HG03060 (cell line): Measurements from ENCODE around the gene VPS25.
"Not testable (repeated sequence)": the region's sequence is repeated elsewhere in the genome, so short reads cannot be mapped to it uniquely, and the experiment has no call there.

Source experiments
- ATAC-seq: cut with Tn5 transposase; IDR thresholded peaks from one replicate; pipeline ENCODE4 v1.9.1; 2021; ENCODE audit warnings: low read depth, moderate number of reproducible peaks; ENCODE audit not compliant: unreplicated experiment

The VPS25 gene

DNA sequence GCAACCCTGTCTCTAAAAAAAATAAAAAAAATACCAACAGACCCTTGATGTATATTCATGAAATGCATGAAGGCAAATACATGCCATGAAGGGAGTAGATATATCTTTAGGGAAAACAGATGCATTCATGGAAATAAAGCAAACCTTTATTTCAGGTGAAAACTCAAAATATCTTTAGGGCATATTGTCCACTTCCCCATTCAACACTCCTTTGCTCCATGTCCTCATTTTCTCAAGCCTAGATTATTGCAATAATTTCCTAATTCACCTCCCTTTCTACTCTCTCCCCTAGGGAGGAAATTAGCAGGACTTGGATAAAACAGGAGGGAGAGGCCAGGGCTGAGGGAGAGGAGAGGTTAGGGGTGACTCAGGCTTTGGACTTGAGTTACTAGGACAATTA is 5.7 kb upstream of the VPS25 start:
- no peak for ATAC-seq

DNA sequence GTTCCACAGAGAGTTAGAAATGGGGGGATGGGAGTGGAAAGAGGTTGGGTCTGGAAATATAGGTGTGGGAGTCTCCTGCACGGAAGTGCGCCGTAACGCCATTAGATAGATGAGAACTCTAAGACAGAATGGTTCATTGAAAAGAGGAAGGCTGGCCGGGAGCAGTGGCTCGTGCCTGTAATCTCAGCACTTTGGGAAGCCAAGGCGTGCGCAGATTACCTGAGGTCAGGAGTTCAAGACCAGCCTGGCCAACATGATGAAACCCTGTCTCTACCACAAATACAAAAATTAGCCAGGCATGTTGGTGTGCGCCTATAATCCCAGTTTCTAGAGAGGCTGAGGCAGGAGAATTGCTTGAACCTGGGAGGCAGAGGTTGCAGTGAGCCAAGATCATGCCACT is 5.2 kb upstream of the VPS25 start:
- ATAC-seq = not testable (repeated sequence)

DNA sequence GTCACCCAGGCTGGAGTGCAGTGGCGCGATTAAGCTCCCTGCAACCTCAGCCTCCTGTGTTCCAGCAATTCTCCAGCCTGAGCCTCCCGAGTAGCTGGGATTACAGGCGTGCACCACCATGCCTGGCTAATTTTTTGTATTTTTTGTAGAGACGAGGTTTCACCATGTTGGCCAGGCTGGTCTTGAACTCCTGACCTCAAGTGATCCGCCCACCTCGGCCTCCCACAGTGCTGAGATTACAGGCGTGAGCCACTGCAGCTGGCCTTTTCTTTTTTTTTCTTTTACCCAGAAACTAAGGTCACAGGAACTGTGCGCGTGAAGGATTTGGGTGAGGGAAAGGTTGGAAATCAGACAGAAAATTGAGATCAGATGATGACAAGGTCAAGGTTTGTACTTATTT is 3.3 kb upstream of the VPS25 start:
- ATAC-seq = not testable (repeated sequence)

DNA sequence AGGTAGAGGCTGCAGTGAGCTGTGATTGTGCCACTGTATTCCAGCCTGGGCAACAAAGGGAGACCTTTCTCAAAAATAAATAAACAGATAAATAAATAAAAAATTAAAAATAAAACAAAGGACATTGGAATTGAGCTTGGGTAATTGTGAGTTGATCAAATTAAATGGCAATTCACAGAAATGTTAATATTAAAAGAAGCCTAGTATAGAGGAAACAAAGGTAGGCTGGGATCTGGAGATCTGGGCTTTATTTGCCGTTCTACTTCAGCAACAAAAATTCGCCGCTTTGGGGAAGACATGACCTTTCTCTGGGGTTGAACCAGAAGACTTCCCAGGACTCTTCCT is 332 bp upstream of the VPS25 start:
- no peak for ATAC-seq

DNA sequence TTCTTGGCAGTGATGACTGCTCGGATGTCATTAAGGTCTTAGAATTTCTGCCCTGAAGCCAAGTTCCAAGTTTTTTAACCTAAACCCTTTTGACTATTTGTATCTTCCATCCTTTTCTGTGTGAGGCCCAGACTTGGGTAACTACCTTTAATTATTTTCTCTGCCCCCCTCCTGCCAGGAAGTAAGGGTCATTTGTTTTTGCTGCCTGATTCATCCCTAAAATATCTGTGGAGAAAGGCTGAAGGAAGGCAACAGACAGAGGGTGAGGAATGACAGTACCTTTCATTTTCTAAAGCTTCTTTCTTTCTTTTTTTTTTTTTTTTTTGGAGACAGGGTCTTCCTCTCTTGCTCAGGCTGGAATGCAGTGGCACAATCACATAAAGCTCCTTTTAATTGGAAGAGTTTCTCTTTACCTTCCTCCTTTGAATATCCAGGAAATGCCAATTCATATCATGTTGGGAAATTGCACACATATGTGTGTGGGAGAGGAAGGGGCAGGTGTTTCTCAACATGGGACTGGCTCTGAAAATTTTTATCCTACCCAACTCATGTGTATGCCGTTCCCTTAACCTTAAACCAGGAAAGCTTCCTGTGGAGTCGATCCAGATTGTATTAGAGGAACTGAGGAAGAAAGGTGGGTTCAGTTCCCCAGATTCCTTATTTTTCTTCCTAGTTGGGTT is 957 bp downstream of the VPS25 start:
- no peak for ATAC-seq

DNA sequence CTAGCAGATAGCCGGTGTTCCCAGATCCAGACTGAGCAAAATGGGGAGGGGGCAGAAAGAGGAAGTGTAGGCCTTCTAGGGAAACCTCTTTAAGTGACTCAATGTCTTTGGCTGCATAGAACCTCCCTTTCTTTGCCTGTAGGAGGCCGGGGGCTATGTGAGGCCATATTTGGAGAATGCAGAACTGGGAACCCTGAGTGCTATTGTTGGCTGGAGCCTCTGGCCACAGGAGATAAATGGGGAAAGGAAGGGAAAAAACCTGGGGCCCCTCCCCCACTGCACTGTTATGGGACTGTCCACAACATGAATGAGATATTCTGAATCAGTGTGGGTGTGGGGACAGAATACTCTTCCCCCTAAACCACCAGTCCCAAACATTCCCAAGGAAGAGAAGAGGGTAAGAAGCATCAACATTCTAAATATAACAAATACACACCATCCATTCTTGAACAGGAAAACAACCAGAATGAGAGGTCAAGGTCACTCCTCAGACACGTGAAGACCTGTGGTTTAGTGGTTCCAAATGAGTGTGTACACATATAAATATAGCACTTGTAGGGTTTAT is 2.4 kb downstream of the VPS25 start:
- ATAC-seq = no peak

DNA sequence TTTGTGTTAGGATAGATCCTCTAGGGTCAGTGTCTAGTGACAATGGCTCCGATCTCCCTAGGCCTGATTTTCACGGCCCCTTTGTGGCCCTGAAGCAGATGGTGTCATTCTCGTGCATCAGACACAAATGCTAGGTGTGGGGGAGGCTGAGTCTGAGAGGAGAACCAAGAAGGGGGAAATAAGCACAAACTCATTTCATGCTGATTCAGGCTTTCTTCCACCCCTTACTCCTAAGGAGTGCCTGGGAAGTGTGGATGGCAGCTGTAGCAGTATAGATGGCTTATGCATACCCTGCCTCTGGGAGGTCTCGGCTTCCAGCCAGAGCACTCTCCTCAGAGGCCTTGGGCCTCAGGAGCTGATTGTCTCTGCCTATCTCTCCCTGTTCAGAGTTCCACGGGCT is 5.3 kb downstream of the VPS25 start:
- ATAC-seq = no peak

DNA sequence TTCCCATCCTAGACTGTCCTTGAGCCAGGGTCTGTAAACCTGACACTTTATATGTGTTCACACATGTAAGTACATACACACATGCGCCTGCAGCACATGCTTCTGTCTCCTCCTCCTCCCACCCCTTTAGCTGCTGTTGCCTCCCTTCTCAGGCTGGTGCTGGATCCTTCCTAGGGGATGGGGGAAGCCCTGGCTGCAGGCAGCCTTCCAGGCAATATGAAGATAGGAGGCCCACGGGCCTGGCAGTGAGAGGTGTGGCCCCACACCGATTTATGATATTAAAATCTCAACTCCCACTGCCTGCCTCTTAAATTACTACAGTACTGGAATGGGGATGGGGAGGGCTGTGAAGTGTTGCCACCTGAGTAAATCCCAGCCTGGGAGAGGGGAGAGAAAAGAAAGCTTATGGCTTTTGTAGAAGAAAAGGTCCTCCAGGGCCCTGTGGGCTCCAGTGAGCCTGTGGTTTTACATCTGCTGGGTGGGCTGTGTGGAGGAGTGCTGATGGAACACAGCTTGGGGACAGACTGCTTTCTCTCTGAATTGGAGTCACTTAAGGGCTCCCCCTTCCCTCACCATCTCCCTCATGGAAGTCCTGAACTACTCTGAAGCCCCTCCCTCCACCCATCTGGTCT is 6.2 kb downstream of the VPS25 start:
- ATAC-seq = no peak

DNA sequence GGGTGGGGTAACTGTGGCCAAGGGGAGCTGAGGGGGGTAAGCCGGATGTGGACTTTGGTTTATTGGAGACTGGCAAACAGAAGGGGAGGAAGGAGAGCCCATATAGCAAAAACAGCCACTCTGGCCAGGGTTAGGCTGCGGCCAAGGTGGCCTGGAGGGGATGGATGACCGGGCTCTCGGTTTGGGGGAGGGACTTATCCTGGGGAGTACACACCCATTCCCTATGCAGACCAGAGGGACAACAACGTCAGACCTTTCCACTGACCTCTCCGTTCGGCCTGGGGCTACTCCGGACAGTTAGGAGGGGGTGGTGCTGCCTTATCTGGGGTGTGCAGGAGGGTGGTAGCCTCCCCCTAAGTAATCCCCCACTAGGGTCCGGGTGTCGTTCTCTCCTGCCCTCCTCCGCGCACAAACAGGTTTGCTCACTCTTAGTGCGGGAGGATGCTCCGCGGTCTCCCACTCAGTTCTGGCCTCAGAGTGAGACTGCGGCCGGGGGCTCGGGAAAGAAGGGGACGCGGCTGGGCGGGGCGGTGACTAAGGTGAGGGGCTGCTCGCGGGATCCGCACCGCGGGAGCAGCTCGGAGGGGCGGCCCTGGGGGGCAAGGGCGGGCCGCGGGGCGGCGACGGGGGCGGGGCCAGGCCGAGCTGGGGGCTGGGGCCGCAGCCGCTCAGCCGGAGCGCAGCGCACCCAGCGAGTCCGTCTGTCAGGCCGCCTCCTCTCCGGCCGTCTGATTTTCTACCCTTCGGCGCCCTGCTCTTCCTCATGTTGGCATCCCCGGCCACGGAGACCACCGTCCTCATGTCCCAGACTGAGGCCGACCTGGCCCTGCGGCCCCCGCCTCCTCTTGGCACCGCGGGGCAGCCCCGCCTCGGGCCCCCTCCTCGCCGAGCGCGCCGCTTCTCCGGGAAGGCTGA is 6.9 kb downstream of the VPS25 start, which contains the start of gene WNK4:
TSS of gene WNK4 (plus strand) at position 675 of the 915 bp plus-strand sequence. CDS start at position 764, 89 bp downstream.
- ATAC-seq = no peak

DNA sequence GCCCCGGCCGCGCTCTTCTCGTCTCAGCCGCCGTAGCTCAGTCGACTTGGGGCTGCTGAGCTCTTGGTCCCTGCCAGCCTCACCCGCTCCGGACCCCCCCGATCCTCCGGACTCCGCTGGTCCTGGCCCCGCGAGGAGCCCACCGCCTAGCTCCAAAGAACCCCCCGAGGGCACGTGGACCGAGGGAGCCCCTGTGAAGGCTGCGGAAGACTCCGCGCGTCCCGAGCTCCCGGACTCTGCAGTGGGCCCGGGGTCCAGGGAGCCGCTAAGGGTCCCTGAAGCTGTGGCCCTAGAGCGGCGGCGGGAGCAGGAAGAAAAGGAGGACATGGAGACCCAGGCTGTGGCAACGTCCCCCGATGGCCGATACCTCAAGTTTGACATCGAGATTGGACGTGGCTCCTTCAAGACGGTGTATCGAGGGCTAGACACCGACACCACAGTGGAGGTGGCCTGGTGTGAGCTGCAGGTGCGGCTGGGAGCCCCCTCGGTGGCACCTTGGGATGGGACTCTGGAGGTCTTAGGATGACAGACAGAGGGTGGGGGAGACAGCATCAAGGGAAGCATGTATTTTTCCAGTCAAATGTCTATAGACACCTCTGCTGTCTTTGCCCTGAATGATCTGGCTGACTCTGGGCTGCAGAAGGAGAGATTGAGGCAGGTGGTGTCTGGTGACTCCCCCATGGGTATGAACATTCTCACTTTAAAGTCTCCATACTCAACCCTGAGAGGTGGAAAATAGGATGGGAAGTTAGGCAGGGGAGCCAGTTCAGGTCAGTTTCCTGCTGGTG is 7.8 kb downstream of the VPS25 start:
- no peak for ATAC-seq

DNA sequence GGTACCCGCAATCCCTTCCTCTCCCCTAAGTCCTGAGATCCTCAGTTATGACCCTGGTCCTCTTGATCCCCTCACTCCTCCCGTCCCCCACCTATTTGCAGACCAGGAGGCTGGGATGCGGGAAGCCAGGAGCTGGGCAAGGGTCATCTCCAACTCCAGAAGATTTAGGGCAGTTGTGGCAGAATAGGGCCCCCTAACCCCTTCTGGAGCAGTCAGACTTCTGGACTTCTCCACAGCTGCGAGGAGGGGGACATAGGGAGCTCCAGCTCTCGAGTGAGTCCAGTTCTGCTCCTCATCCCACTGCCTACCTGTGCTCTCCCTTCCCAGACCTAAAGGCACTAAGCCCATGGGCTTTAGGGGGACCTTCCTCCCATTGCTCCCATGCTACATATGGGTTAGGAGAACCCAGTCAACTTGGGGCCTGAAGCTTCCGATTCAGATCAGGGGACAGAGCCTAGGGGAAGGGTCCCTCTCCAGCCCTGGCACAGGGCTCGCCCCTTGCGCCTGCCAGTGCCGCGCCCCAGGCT is 8.5 kb downstream of the VPS25 start:
- no peak for ATAC-seq

DNA sequence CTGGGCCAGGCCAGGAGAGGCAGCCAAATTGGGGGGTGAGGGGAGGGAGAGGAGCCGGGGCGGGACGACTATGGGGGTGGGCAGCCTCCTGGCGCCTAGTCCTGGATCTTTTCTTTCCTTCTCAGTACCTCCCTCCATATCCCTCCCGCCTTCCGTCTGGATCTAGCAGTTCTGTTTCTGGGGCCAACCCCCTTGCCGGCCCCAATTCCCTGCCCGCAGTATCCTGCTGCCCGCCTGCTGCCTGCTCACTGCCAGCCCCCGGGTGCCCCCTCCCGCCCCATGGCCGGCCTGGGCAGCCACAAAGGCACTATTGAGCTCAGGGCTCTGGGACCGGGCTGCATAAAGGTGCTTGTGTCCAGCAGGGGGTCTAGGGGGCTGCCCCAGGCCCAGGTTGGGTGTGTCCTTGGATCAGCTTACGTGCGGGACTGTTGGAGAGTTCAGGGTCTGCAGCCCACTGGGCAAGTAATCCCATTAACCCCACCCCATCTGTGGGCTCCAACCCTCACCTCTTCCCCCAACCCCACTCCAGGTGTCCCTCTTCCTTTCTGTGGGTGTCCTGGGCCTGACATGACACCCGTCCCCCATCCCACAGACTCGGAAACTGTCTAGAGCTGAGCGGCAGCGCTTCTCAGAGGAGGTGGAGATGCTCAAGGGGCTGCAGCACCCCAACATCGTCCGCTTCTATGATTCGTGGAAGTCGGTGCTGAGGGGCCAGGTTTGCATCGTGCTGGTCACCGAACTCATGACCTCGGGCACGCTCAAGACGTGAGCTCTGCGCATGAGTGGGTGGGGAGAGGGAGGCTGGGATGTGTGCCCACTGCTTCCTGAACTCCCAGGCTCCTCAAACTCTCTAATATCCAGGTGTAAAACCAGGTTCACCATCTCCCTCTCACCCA is 9.2 kb downstream of the VPS25 start:
- ATAC-seq = no peak

DNA sequence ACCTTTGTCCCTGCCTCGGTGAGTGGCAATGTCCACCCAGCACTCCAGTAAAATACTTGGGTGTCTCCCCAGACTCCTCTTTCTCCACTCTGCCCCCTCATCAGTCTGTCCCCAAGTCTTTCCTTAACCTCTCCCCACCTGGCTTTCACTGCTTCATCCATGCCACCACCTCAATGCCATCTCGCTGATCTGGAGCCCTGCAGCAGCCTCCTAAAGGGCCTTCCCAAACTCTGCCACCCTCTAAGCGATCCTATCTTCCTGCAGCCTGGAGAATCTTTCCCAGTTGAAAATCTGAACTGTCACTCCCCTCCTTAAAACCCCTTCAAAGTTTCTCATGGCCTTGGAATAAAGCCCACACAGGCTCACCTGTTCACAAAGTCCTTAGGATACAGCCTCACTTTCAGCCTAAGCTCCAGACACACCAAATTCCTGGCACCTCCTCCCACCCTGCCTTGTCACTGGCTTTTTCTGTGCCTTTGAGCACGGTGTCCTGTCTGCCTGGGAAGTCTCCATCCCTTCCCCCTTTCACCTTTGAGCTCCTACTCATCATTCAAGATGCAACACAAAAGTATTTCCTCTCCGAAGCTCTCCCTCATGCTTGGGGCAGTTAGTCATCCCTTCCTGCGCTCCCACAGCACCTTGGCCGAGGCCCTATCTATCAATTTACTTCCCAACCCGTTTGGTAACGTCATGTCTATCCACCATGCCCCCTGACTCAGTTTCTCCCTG is 10.0 kb downstream of the VPS25 start:
- ATAC-seq = no peak

DNA sequence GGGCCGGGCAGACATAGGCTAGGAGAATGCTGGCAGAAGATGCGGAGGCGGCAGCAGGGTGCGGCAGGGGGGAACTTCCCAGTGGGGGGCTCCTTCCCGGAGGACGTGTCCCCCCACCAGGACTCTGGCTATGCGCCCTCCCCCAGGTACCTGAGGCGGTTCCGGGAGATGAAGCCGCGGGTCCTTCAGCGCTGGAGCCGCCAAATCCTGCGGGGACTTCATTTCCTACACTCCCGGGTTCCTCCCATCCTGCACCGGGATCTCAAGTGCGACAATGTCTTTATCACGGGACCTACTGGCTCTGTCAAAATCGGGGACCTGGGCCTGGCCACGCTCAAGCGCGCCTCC is 10.5 kb downstream of the VPS25 start:
- ATAC-seq = no peak

DNA sequence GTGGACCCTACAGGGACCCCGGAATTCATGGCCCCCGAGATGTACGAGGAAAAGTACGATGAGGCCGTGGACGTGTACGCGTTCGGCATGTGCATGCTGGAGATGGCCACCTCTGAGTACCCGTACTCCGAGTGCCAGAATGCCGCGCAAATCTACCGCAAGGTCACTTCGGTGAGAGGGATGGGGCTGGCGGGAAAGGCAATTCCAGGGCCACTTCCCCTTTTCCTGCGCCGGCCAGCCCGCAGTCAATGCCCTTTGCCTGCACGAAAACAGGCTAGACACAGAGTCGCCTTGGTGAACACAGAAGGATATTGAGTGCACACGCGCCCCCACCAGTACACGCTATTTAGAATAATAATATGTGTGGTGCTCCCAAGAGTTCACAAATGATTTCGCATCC is 11.2 kb downstream of the VPS25 start:
- ATAC-seq = no peak

DNA sequence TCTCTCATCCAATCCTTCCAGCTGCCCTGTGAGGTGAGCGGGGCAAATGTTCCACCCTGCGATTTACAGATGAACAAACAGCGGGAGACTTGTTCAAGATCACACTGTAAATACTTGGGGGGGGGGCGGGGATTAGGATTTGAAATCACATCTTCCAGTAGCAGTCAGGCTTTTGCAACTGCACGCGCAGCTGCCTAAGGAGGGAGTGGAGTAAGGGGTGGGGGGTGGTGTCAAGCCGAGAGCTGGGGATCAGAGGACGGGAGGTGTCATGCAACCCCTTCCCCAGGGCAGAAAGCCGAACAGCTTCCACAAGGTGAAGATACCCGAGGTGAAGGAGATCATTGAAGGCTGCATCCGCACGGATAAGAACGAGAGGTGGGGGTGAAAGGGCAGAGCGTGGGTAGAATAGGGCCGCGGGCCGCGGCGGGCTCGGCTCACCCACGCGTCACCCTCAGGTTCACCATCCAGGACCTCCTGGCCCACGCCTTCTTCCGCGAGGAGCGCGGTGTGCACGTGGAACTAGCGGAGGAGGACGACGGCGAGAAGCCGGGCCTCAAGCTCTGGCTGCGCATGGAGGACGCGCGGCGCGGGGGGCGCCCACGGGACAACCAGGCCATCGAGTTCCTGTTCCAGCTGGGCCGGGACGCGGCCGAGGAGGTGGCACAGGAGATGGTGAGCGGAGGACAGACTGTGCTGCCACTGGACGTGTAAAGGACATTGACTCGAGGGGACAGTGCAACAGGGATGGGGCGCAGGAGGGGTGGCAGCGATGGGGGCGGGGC is 11.8 kb downstream of the VPS25 start:
- ATAC-seq = no peak

DNA sequence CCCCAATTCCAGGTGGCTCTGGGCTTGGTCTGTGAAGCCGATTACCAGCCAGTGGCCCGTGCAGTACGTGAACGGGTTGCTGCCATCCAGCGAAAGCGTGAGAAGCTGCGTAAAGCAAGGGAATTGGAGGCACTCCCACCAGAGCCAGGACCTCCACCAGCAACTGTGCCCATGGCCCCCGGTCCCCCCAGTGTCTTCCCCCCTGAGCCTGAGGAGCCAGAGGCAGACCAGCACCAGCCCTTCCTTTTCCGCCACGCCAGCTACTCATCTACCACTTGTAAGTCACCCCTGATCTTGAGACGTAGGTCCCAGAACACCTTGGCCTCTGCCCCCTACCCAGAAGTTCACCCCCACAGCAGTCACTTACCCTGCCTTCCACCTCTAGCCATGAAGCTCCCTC is 14.0 kb downstream of the VPS25 start:
- ATAC-seq = no peak

DNA sequence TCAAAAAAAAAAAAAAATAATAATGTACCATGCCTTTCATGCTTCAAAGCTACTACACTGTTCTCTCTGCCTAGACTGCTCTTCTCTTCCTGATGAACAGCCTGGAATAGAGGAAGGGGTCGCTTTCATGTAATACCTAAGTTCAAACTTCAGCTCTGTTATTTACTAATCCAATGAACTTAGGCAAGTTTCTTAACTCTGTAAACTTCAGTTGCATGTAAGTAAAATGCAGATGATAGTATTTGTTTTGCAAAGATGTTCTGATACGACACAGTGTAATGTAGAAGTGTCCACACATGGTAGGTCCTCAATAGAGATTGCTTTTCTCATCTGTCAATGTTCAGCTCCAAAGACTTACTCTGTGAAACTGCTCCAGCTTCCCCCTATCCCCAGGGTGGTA is 18.7 kb downstream of the VPS25 start:
- no peak for ATAC-seq
